H1 (cell line): ENCODE data around the gene DVL1. TPM values are rescaled to one million over a fixed set of nuclear protein-coding genes. Genes with fewer than 3 reads are reported as not detected.

Source experiments
- CTCF ChIA-PET: fragments of 300-600 bp; sonication (Branson Sonifier 250); formaldehyde crosslinking; loops from one replicate; lab custom pipeline; 2021; ENCODE audit not compliant: partially characterized antibody; lab: Charles Lee
- POLR2A ChIA-PET: fragments of 300-600 bp; sonication (Branson Sonifier 250); formaldehyde crosslinking; loops from one replicate; lab custom pipeline; 2021; ENCODE audit warnings: inconsistent platforms; ENCODE audit not compliant: partially characterized antibody; lab: Charles Lee
- DNase-seq, 2 experiments: peaks; one replicate each; pipeline versions ENCODE4 v3.0.0 to v3.0.0-alpha.2; 2010 to 2022; ENCODE audit warnings: low spot score in 2 of 2, low read depth in 1 of 2, mixed read lengths in 1 of 2
- FAIRE-seq: peaks from 2 replicates; lab custom pipeline; 2011; peaks lifted over from hg19 to GRCh38; lab: Jason Lieb, UNC
- H2AFZ ChIP-seq: 2 replicates; pipeline ENCODE4 v1.8.1; 2012; ENCODE audit warnings: low read length, inconsistent platforms
- H2AK5ac ChIP-seq: 2 replicates; pipeline ENCODE4 v1.6.1; 2013; ENCODE audit warnings: low read depth, low read length
- H2BK120ac ChIP-seq: replicated peaks from 2 replicates; pipeline ENCODE3; 2013; ENCODE audit warnings: low read depth, low read length, inconsistent platforms
- H2BK12ac ChIP-seq: 2 replicates; pipeline ENCODE4 v1.6.1; 2013; ENCODE audit warnings: low read depth, low read length
- H2BK15ac ChIP-seq: 2 replicates; pipeline ENCODE4 v1.6.1; 2013; ENCODE audit warnings: low read length
- H2BK20ac ChIP-seq: 2 replicates; pipeline ENCODE4 v1.6.1; 2013; ENCODE audit warnings: low read length
- H2BK5ac ChIP-seq: 2 replicates; pipeline ENCODE4 v1.6.1; 2013; ENCODE audit warnings: low read depth, low read length
- H3K14ac ChIP-seq: 2 replicates; pipeline ENCODE4 v1.6.1; 2013; ENCODE audit warnings: inconsistent platforms; ENCODE audit not compliant: insufficient read length
- H3K18ac ChIP-seq: 2 replicates; pipeline ENCODE4 v1.6.1; 2013; ENCODE audit warnings: low read length; ENCODE audit errors: extremely low read depth
- H3K23ac ChIP-seq: 2 replicates; pipeline ENCODE4 v1.6.1; 2013; ENCODE audit warnings: inconsistent platforms; ENCODE audit not compliant: insufficient read length
- H3K23me2 ChIP-seq: 2 replicates; pipeline ENCODE4 v1.6.1; 2013; ENCODE audit warnings: low read depth, low read length
- H3K27ac ChIP-seq: 2 replicates; pipeline ENCODE4 v1.6.1; 2011; ENCODE audit warnings: low read depth, low read length, inconsistent platforms
- H3K27me3 ChIP-seq, 4 experiments: replicated peaks in 1 of 4; 1 replicate in 1 of 4; 2 replicates in 3 of 4; pipeline versions ENCODE4 v1.6.1 to v1.8.1; 2011 to 2013; ENCODE audit warnings: low read length in 3 of 4, mild to moderate bottlenecking in 3 of 4, inconsistent platforms in 2 of 4, mixed read lengths in 2 of 4, moderate library complexity in 1 of 4; ENCODE audit not compliant: control insufficient read depth in 3 of 4, insufficient read depth in 3 of 4; ENCODE audit errors: extremely low read depth in 1 of 4
- H3K36me3 ChIP-seq, 4 experiments: 2 replicates each; pipeline versions ENCODE4 v1.6.1 to v1.8.1; 2011 to 2013; ENCODE audit warnings: mild to moderate bottlenecking in 4 of 4, low read length in 3 of 4, moderate library complexity in 2 of 4, control low read depth in 1 of 4, inconsistent platforms in 1 of 4; ENCODE audit not compliant: insufficient read depth in 4 of 4, control insufficient read depth in 2 of 4
- H3K4ac ChIP-seq: replicated peaks from 2 replicates; pipeline ENCODE3; 2013; ENCODE audit warnings: low read length, low read depth, mixed read lengths, inconsistent platforms; ENCODE audit not compliant: insufficient read length
- H3K4me1 ChIP-seq, 4 experiments: replicated peaks in 1 of 4; 1 replicate in 1 of 4; 2 replicates in 3 of 4; pipeline versions ENCODE4 v1.6.1 to v1.8.1; 2011 to 2013; ENCODE audit warnings: low read length in 3 of 4, inconsistent platforms in 2 of 4, mixed read lengths in 1 of 4; ENCODE audit not compliant: insufficient read depth in 4 of 4, control insufficient read depth in 3 of 4
- H3K4me2 ChIP-seq, 2 experiments: 2 replicates each; pipeline versions ENCODE4 v1.6.1 to v1.8.1; 2011 to 2013; ENCODE audit warnings: low read depth in 2 of 2, low read length in 2 of 2, control low read depth in 1 of 2, inconsistent platforms in 1 of 2, mild to moderate bottlenecking in 1 of 2; ENCODE audit not compliant: insufficient read depth in 1 of 2
- H3K4me3 ChIP-seq, 4 experiments: fragments of 200-600, 300-600 bp in 1 of 4; sonication (generic), shearing (Covaris generic), sonication (Bioruptor Twin) in 1 of 4; 2 replicates each; pipeline versions ENCODE4 v1.5.1 to v1.8.1; 2011 to 2016; ENCODE audit warnings: low read length in 4 of 4, low read depth in 3 of 4, control low read depth in 2 of 4, inconsistent platforms in 2 of 4, mild to moderate bottlenecking in 2 of 4, mixed read lengths in 1 of 4, moderate library complexity in 1 of 4; ENCODE audit not compliant: insufficient read depth in 2 of 4; ENCODE audit errors: extremely low read depth in 1 of 4
- H3K56ac ChIP-seq: replicated peaks from 2 replicates; pipeline ENCODE3; 2013; ENCODE audit warnings: low read depth, mild to moderate bottlenecking, mixed read lengths, low read length, inconsistent platforms; ENCODE audit not compliant: insufficient read length
- H3K79me1 ChIP-seq: 2 replicates; pipeline ENCODE4 v1.6.1; 2013; ENCODE audit warnings: low read depth, low read length, control low read depth
- H3K79me2 ChIP-seq, 2 experiments: 2 replicates each; pipeline versions ENCODE4 v1.6.1 to v1.8.1; 2012 to 2013; ENCODE audit warnings: low read length in 2 of 2, mild to moderate bottlenecking in 2 of 2, inconsistent platforms in 1 of 2; ENCODE audit not compliant: insufficient read depth in 2 of 2, control insufficient read depth in 1 of 2
- H3K9ac ChIP-seq, 4 experiments: replicated peaks in 1 of 4; 1 replicate in 1 of 4; 2 replicates in 3 of 4; pipeline versions ENCODE4 v1.6.1 to v1.8.1; 2011 to 2013; ENCODE audit warnings: low read depth in 3 of 4, low read length in 3 of 4, control low read depth in 2 of 4, mild to moderate bottlenecking in 2 of 4, moderate library complexity in 2 of 4, inconsistent platforms in 1 of 4; ENCODE audit errors: extremely low read depth in 1 of 4
- H3K9me3 ChIP-seq, 2 experiments: 2 replicates each; pipeline versions ENCODE4 v1.6.1 to v1.8.1; 2012 to 2013; ENCODE audit warnings: mild to moderate bottlenecking in 2 of 2, moderate library complexity in 2 of 2, control low read depth in 1 of 2, inconsistent platforms in 1 of 2, low read depth in 1 of 2, low read length in 1 of 2, mixed read lengths in 1 of 2; ENCODE audit not compliant: insufficient read depth in 2 of 2
- H4K20me1 ChIP-seq, 2 experiments: replicated peaks in 1 of 2; 2 replicates each; pipeline versions ENCODE3 to v1.8.1; 2011 to 2013; ENCODE audit warnings: inconsistent platforms in 2 of 2, low read length in 2 of 2, mild to moderate bottlenecking in 1 of 2; ENCODE audit not compliant: insufficient read depth in 2 of 2, control insufficient read depth in 1 of 2
- H4K5ac ChIP-seq: 2 replicates; pipeline ENCODE4 v1.6.1; 2013; ENCODE audit warnings: low read length, low read depth, mixed read lengths, inconsistent platforms; ENCODE audit not compliant: insufficient read length
- H4K8ac ChIP-seq: 2 replicates; pipeline ENCODE4 v1.8.0; 2013; ENCODE audit warnings: mild to moderate bottlenecking, moderate library complexity, low read length, inconsistent platforms; ENCODE audit not compliant: insufficient read depth; ENCODE audit errors: extremely low read depth
- H4K91ac ChIP-seq: replicated peaks from 2 replicates; pipeline ENCODE3; 2013; ENCODE audit warnings: low read length, mixed read lengths, inconsistent platforms; ENCODE audit not compliant: insufficient read length
- HDAC6 ChIP-seq: IDR thresholded peaks from one replicate; pipeline ENCODE4 v1.7.1; 2012; ENCODE audit warnings: low read depth, mild to moderate bottlenecking, inconsistent platforms, low read length, moderate library complexity
- JUND ChIP-seq: IDR thresholded peaks from 2 replicates; pipeline ENCODE4 v1.6.1; 2011; ENCODE audit warnings: mild to moderate bottlenecking, improper control_type of control experiment, low read length
- TAF1 ChIP-seq: IDR thresholded peaks from 2 replicates; pipeline ENCODE4 v1.6.1; 2011; ENCODE audit warnings: mild to moderate bottlenecking, low read depth, low read length
- TCF12 ChIP-seq: IDR thresholded peaks from 2 replicates; pipeline ENCODE4 v1.6.1; 2011; ENCODE audit warnings: low read depth, mild to moderate bottlenecking, low read length
- WGBS, 2 experiments: shearing (Covaris generic) in 1 of 2; methylation state at CpG; one replicate each; pipeline versions ENCODE4 v1.1.6 to v1.1.7; 2013 to 2015; ENCODE audit warnings: low lambda C conversion rate in 2 of 2, mixed read lengths in 2 of 2, inconsistent platforms in 1 of 2, low coverage in 1 of 2, missing lambda C conversion rate in 1 of 2; ENCODE audit not compliant: insufficient replicate concordance in 2 of 2, insufficient coverage in 1 of 2, insufficient read length in 1 of 2; ENCODE audit errors: extremely low coverage in 1 of 2, missing lambda C conversion rate in 1 of 2; 5-methylcytosine and 5-hydroxymethylcytosine counted together
- polyA plus RNA-seq, 7 experiments: library from polyadenylated mRNA; depleted of rRNA in 3 of 7; stranded (reverse) in 5 of 7; unstranded in 2 of 7; fragments of >200 nt in 5 of 7; fragments of 200-250 nt in 2 of 7; gene quantifications; 1 replicate in 5 of 7; 2 replicates in 1 of 7; 4 replicates in 1 of 7; pipeline versions ENCODE4 v1.2.1 to v1.2.3, GENCODE V29; 2011 to 2013; ENCODE audit warnings: missing spikeins in 2 of 7, mixed read lengths in 2 of 7
- total RNA-seq: library from RNA; stranded (reverse); fragmentation: NEBNext Ultra II Directional; extraction: Animal tissue kit (Norgen Biotek cat#: 25700); gene quantifications from 2 replicates; pipeline ENCODE4 v1.2.1, GENCODE V29; 2021
- TF ChIP-seq, protein P1 (sequence below): IDR thresholded peaks from 2 replicates; pipeline ENCODE4 v1.6.1; 2011; ENCODE audit warnings: low read length, improper control_type of control experiment

DVL1 gene
- total and polyA plus RNA-seq, 2 of the 8 experiments (the other 6 are each of a cell fraction or from before 2014, with no cell fraction given) = 39.4 to 58.9 TPM

DNA sequence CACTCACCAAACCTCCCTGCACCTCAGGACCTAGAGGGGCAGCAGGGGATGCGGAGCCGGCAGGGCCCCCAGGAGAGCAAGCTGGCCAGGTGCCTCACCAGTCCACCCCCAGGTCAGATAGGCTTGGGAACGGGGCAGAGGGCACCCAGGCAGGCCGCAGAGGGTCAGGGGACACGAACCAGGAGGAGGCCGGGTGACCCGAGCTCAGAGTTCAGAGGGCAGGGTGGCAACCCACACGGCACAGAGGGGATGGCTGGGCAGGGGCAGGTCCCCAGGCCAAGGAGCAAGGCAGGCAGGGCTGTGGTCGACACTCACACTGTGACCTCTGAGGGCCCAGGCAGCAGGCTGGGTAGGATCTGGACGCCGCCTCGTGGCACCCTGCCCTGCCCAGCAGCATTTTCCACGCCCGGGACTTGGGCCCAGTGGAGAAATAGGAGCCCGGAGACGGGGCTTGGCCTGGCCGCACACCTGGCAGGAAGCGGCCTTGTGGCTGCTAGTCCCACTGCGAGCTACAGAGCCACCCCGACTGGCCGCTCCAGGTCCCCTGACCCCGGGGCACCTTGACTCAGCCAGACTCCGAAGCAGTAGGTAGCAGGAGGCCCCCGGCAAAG is 5.3 kb downstream of the DVL1 start:
- peaks cover 10% of the 10 kb centered on the region; the same call in 1 of the 2 replicates for H3K23me2 ChIP-seq

More for the DNA sequence above, 5.3 kb downstream of the DVL1 start:
- no peak overlapping the region for H2BK20ac ChIP-seq
- no peak overlapping the region for H3K9ac ChIP-seq
- no peak overlapping the region for H3K27ac ChIP-seq
- peaks cover 20 to 48% of the 10 kb centered on the region in 2 experiments for H4K20me1 ChIP-seq
- peaks cover 27% of the 10 kb centered on the region for H3K79me1 ChIP-seq
- CTCF ChIA-PET = interaction anchor here (0.9 to 4.4 kb wide), 10 partner anchors 9 to 278 kb away, joined by 3 to 34 read pairs (median 3); no protein-coding TSS in a partner anchor
- H4K8ac ChIP-seq = no peak overlapping the region; the same call in 1 of the 2 replicates
- peaks cover 0 to 16% (median 9%) of the 10 kb centered on the region in 4 experiments; a peak in 5 of 7 replicates for H3K4me1 ChIP-seq
- H4K91ac ChIP-seq = no peak overlapping the region
- H2BK120ac ChIP-seq = no peak overlapping the region
- TF ChIP-seq HDAC6 (no peak), TAF1 (no peak), JUND (no peak), TCF12 (no peak)
- TF ChIP-seq, protein P1, sequence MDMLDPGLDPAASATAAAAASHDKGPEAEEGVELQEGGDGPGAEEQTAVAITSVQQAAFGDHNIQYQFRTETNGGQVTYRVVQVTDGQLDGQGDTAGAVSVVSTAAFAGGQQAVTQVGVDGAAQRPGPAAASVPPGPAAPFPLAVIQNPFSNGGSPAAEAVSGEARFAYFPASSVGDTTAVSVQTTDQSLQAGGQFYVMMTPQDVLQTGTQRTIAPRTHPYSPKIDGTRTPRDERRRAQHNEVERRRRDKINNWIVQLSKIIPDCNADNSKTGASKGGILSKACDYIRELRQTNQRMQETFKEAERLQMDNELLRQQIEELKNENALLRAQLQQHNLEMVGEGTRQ = no peak
- TF ChIP-seq, all 59 proteins: peak for 0
- H2BK12ac ChIP-seq = no peak overlapping the region
- no peak overlapping the region for H3K4me3 ChIP-seq
- DNase-seq (no peak), FAIRE-seq (no peak)
- no peak overlapping the region for H3K4ac ChIP-seq
- H3K18ac ChIP-seq = no peak overlapping the region
- H3K56ac ChIP-seq = no peak overlapping the region
- peaks cover 0 to 28% of the 10 kb centered on the region in 2 experiments; a peak in 3 of 4 replicates for H3K79me2 ChIP-seq
- no peak overlapping the region for H3K23ac ChIP-seq
- POLR2A ChIA-PET = interaction anchor here (0.9 to 3.1 kb wide), 8 partner anchors 9 to 67 kb away, joined by 3 to 12 read pairs (median 4); no protein-coding TSS in a partner anchor
- H3K4me2 ChIP-seq = no peak overlapping the region
- H2BK15ac ChIP-seq = no peak overlapping the region
- H3K14ac ChIP-seq = no peak overlapping the region
- 93% methylated on average over 24 of the region's 24 CpGs; no CpG with 5 or more reads in 1 of the 2 experiments for WGBS, 2 experiments
- H3K9me3 ChIP-seq = peaks cover 0 to 5% of the 10 kb centered on the region in 2 experiments; a peak in 1 of 4 replicates
- peaks cover 2 to 27% (median 11%) of the 10 kb centered on the region in 4 experiments; a peak in 6 of 8 replicates for H3K36me3 ChIP-seq
- H2BK5ac ChIP-seq = no peak overlapping the region
- no peaks in the 10 kb centered on the region; a peak in 1 of 7 replicates for H3K27me3 ChIP-seq
- no peak overlapping the region for H2AK5ac ChIP-seq
- H2AFZ ChIP-seq = no peak overlapping the region
- no peak overlapping the region for H4K5ac ChIP-seq
